DMS153 treated with DMSO at 0.1 percent for 48 hours (cell line): ENCODE data around the gene RAB31.
"Not testable (repeated sequence)": the region's sequence is repeated elsewhere in the genome, so short reads cannot be mapped to it uniquely, and the experiment has no call there.

Experiments
- DNase-seq: peaks from one replicate; lab custom pipeline; 2025; ENCODE audit not compliant: unreplicated experiment; lab: John Stamatoyannopoulos, UW

RAB31 gene, protein sequence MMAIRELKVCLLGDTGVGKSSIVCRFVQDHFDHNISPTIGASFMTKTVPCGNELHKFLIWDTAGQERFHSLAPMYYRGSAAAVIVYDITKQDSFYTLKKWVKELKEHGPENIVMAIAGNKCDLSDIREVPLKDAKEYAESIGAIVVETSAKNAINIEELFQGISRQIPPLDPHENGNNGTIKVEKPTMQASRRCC

DNA sequence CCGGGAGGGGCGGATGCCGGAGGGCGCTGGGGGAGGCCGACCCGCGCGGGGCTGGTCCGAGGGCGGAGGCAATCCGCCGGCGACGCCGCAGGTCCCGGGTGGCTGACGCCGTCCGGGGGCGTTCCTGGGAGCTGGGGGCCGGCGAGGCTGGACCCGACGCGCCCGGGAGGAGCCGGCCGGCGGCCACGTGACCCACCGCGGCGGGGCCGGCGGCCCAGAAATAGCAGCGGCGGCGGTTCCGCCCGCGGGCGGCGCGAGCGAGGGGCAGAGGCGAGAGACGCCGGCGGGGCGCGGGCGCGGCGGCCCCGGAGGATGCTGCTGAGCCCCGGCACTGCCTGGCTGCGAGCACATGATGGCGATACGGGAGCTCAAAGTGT is at the start of gene RAB31:
TSS of gene RAB31 (plus strand) at position 245 of the 377 bp plus-strand sequence. CDS start at position 350, 105 bp downstream.
- no peak for DNase-seq

DNA sequence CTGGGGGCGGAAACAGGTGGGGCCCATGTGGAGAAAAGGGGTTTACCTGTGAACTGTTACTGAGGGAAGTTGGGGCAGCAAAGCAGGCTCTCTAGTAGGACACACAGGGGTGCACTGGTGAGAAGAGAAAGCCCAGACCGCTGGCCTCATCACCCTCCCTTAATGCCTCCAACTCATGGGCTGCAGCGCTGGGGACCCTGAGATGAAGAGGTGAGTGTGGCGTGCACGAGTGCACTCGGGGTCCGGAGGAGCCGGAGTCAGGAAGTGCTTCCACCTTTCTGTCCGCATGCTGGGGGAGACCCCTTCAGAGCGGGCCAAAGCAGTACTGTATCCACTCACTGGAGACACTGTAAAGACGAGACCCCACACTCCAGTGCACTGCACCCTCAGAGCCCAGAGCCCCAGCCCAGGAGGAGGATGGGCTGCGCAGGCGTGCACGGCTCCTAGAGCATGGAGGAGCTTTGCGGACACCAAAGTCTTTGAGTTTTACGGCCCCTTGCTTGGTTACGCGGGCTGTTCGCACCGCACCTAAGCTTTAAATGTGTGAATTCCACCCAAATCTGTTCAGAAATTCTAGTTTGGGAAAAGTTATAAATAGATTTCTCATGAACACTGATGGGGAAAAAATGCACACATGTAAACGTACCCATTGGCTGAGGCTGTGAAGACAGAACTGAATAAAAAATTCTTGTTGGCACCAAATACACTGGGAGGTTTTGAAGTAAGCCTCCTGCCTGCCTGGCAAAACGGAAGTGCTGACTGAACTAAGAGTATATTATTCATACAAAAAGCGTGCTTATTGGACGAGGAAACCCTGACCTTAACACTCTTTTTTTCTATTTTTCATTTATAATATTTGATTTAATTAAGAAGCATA is 48.4 kb upstream of the RAB31 start:
- DNase-seq = no peak

DNA sequence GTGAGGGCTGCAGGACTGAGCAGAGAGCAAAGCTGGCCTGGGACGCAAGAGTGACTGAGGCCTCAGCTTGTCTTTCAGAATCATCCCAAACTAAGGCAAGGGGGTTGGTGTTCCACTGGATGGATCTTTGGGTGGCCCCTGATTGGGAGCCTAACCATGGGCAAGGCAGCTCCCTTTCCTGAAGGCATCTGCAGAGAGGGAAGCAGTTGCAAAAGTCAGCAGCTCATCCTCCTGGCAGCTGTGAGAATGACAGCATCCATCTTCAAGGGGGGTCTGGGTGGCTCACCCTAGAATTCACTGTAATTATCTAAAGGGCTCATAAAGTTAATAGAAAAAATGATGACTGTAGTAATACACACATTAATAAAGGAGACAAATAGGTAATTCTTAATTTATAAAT is 46.5 kb upstream of the RAB31 start:
- DNase-seq = no peak

DNA sequence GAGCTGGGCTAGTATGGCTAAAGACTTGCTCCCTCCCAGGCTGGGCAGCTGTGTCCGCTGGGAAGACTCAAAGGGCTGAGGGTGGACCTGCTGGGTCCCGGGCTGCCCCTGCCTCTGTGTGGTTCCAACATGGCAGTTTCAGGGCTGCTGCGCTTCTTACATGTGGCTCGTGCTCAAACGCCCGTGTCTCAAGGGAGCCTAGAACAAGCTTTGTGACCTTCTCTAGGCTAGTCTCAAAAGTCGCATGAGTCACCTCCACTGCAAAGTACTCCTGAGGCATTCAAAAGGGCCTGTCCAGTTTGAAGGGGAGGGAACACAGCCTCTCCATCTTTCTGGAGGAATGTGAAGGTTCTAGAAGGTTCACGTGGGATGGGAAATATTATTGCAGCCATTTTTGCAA is 44.7 kb upstream of the RAB31 start:
- DNase-seq = no peak

- no peak for DNase-seq
Observed at GRCh38 chr18:9665314-9665713, 42.8 kb upstream of the RAB31 start.

DNA sequence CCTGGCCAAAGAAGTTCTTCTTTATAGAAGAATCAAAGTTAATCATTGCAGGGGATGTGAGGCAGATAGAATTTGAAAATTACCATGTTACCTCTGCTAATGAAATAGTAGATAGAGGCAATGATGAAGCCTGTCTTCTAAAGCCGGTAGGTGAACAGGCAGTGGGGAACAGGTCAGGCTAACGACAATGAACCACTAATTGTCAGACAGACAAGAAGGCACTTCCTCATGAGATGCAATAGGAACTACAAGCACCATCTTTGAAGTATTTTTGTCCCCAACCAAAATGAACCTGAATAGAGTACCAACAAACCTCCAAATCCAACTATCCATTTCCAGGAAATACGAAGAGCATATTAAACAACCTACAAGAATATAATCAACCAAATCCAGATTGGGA is 41.6 kb upstream of the RAB31 start:
- DNase-seq = no peak

- DNase-seq = no peak
Observed at GRCh38 chr18:9669016-9669415, 39.1 kb upstream of the RAB31 start.

DNA sequence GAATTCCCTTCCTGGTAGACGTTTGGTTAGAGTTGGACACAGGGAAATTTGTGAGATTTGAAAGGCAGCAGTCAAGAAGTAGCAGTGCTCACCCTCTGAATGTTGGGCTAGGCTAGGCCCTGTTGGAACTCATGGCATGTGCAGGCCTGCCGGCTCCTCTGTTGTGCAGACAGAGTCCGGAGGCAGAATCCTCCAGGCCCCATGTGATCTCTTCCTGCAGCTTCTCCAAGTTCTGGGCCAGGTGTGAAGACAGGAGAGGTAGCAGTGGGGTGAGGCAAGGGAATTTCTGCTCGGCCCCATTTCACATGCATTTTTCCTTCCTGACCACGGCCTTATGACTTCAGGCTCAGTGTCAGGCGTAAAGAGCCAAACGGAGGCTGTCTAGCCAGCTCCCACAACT is 36.9 kb upstream of the RAB31 start:
- DNase-seq = no peak

DNA sequence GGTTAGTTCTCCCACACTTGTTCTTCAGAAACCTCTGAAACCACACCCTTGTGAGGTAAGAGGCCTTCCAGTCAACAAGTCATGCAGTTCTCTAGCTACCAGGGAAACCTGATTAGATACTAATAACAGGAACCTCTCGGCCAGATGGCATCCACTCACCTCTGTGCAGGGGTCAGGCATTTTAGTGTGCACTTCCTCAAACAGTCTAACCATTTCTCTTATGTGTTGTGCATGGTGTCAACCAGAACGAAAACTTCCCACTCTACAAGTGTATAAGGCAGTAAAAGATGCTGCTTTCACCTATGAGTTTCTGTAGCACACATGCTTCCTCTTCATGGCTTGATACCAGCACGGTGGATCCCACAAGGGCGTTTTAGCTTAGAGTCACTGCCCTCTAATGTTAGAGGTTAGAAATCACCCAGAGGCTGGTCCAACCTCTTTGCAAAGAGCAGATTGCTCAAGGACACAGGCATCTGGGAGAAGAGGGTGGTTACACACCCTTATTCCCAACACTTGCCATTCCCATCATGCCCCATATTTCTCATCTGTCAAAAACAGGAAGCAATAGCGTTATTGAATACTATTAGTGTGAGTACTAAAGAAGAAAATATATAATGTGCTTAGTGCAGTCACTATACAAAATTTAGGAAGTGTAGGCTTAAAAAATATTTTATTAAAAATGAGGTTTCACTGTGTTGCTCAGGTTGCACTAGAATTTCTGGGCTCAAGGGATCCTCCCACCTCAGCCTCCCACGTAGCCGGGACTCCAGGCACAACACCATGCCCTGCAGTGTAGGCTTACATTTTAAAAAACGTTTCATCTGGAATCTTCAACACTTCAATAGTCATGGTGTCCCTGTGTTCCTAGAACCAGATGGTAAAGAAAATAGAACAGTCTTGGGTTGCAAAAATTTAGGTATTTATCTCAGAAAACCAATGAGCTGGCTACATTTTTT is 34.5 kb upstream of the RAB31 start:
- DNase-seq = no peak

DNA sequence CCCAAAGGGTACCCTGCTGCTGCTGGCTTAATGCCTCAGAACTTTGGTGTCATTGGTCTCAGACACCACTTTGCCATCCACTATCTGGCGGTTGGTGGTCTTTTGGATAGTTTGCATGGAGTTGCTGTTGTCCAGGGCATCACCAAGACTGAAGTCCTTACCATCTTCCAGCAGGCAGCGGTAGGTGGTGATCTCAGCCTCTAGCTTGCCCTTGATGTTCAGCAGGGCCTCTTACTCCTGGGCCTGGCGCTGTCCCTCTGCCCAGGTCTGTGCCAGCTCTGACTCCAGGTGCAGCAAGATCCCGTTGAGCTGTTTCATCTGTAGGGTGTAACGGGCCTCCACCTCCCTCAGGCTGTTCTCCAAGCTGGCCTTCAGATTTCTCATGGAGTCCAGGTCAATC is 29.9 kb upstream of the RAB31 start:
- DNase-seq = not testable (repeated sequence)

GRCh38 chr18:9679125-9679524 is 29.0 kb upstream of the RAB31 start:
- DNase-seq = no peak

DNA sequence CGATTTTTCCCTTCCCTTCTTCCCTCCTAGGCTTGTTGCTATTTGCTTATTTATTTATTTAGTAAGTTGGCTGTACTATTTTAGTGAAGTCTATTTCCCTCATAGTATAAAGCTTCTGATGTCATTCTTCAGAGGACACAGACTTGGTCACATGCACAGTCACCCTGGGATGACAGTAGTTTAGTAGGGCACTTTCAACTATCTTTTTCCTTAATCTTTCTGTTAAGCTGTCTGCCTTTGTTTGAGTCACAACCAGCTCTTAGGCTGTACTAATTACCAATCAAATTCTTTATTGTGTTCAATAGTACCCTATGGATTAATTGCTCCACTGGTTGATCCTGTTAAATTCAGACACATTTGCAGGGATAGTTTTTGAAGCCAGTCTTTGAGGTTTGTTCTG is 26.9 kb upstream of the RAB31 start:
- no peak for DNase-seq

GRCh38 chr18:9682572-9682971 is 25.5 kb upstream of the RAB31 start:
- DNase-seq = no peak

- no peak for DNase-seq
Observed at GRCh38 chr18:9683418-9684396, 24.4 kb upstream of the RAB31 start.

DNA sequence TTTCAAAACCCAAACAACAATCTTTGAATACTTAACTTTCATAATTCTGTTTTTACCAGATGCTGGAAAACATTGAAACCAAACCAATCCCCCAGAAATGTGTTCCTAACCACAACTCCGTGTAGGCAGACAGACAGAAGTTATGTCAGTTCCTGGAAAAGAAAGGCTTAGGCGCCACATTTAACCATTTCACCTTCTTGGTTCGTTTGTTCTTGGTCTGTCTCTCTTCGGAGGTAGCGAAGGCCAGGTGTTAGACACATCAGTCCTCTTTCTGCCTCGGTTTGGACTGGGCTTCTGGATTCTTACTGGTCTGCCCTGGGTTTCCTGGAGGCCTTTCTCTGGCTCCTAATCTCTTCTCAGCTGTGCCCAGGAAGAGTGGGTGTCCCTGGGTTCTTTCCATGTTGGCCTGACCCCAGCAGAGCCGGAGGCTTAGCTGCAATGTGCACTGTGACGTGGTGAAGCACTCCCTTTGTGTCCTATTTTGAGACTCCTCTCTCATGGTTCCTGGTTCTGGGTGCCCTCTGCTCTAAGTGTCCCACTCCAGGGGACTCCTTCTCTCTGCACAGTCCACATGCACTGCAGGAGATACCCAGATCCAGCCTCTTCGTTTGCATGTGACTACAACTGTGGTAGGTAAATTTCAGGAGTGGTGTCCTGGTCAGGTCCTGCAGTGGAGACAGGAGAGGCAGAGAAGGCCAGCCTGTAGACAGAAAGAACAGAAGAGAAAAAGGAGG is 23.1 kb upstream of the RAB31 start:
- no peak for DNase-seq

- no peak for DNase-seq
Observed at GRCh38 chr18:9685615-9685890, 22.5 kb upstream of the RAB31 start.

- DNase-seq = no peak
Observed at GRCh38 chr18:9688036-9688741, 19.9 kb upstream of the RAB31 start.

GRCh38 chr18:9689253-9689652 is 18.8 kb upstream of the RAB31 start:
- DNase-seq = no peak
